NCI-H1436 treated with DMSO at 0.1 percent for 48 hours (cell line): ENCODE results near the gene NAA16.

Experiments
- DNase-seq: peaks from one replicate; lab custom pipeline; 2025; lab: John Stamatoyannopoulos, UW

Gene NAA16

GRCh38 chr13:41304551-41304950, 6.5 kb upstream of the NAA16 start:
- no peak for DNase-seq

GRCh38 chr13:41306271-41307145, 4.6 kb upstream of the NAA16 start:
- DNase-seq = no peak

- no peak for DNase-seq
Observed at GRCh38 chr13:41307884-41308640, 3.0 kb upstream of the NAA16 start.

GRCh38 chr13:41311406-41312175, 524 bp downstream of the NAA16 start:
- DNase-seq = no peak

- DNase-seq = no peak
Observed at GRCh38 chr13:41312176-41312500, 1.1 kb downstream of the NAA16 start.

GRCh38 chr13:41313117-41313516, 2.0 kb downstream of the NAA16 start:
- DNase-seq = no peak

GRCh38 chr13:41313659-41314197, 2.7 kb downstream of the NAA16 start:
- DNase-seq = no peak

GRCh38 chr13:41315443-41316047, 4.5 kb downstream of the NAA16 start:
- DNase-seq = no peak

- no peak for DNase-seq
Observed at GRCh38 chr13:41317243-41317642, 6.2 kb downstream of the NAA16 start.

GRCh38 chr13:41325752-41326151, 14.7 kb downstream of the NAA16 start:
- DNase-seq = no peak

GRCh38 chr13:41326661-41327060, 15.6 kb downstream of the NAA16 start:
- no peak for DNase-seq

- no peak for DNase-seq
Observed at GRCh38 chr13:41327994-41328790, 17.1 kb downstream of the NAA16 start.

GRCh38 chr13:41332829-41333228, 21.8 kb downstream of the NAA16 start:
- DNase-seq = no peak

GRCh38 chr13:41334810-41335209, 23.7 kb downstream of the NAA16 start:
- DNase-seq = no peak

- no peak for DNase-seq
Observed at GRCh38 chr13:41344358-41344757, 33.3 kb downstream of the NAA16 start.

- no peak for DNase-seq
Observed at GRCh38 chr13:41345165-41345913, 34.3 kb downstream of the NAA16 start.

GRCh38 chr13:41345914-41346589, 35.0 kb downstream of the NAA16 start:
- no peak for DNase-seq

GRCh38 chr13:41352935-41353840, 42.1 kb downstream of the NAA16 start:
- DNase-seq = no peak

- DNase-seq = no peak
Observed at GRCh38 chr13:41354416-41354815, 43.3 kb downstream of the NAA16 start.
